HG03139 (cell line): Measurements from ENCODE around the gene GRB2.
"Not testable (repeated sequence)": the region's sequence is repeated elsewhere in the genome, so short reads cannot be mapped to it uniquely, and the experiment has no call there.

Experiments
- ATAC-seq: cut with Tn5 transposase; IDR thresholded peaks from one replicate; pipeline ENCODE4 v1.9.1; 2021; ENCODE audit not compliant: unreplicated experiment

Gene GRB2

GRCh38 chr17:75388476-75389030 lies 16.9 kb downstream of the GRB2 start:
- no peak for ATAC-seq

- ATAC-seq = no peak
These were observed 17.7 kb downstream of the GRB2 start for GRCh38 chr17:75387771-75388170.

GRCh38 chr17:75386430-75386829 lies 19.0 kb downstream of the GRB2 start:
- ATAC-seq = no peak

GRCh38 chr17:75384751-75385150 lies 20.7 kb downstream of the GRB2 start:
- no peak for ATAC-seq

- ATAC-seq = no peak
These were observed 21.7 kb downstream of the GRB2 start for GRCh38 chr17:75383842-75384195.

GRCh38 chr17:75380750-75381149 lies 24.7 kb downstream of the GRB2 start:
- ATAC-seq = no peak

- no peak for ATAC-seq
These were observed 25.2 kb downstream of the GRB2 start for GRCh38 chr17:75380315-75380714.

- ATAC-seq = not testable (repeated sequence)
These were observed 26.1 kb downstream of the GRB2 start for GRCh38 chr17:75379426-75379825.

GRCh38 chr17:75373280-75373679 lies 32.2 kb downstream of the GRB2 start:
- no peak for ATAC-seq

GRCh38 chr17:75371981-75372380 lies 33.5 kb downstream of the GRB2 start:
- no peak for ATAC-seq

- no peak for ATAC-seq
These were observed 34.1 kb downstream of the GRB2 start for GRCh38 chr17:75371339-75371738.

- ATAC-seq = no peak
These were observed 35.1 kb downstream of the GRB2 start for GRCh38 chr17:75370286-75370915.

GRCh38 chr17:75367838-75368789 lies 37.4 kb downstream of the GRB2 start:
- not testable (repeated sequence) for ATAC-seq

- ATAC-seq = no peak
These were observed 38.2 kb downstream of the GRB2 start for GRCh38 chr17:75367312-75367711.

- no peak for ATAC-seq
These were observed 39.0 kb downstream of the GRB2 start for GRCh38 chr17:75366432-75366831.

GRCh38 chr17:75365931-75366275 lies 39.6 kb downstream of the GRB2 start:
- no peak for ATAC-seq

- ATAC-seq = no peak
These were observed 40.2 kb downstream of the GRB2 start for GRCh38 chr17:75365009-75365930.

GRCh38 chr17:75364078-75364477 lies 41.4 kb downstream of the GRB2 start:
- no peak for ATAC-seq

- no peak for ATAC-seq
These were observed 43.5 kb downstream of the GRB2 start for GRCh38 chr17:75361996-75362395.

GRCh38 chr17:75361344-75361743 lies 44.1 kb downstream of the GRB2 start:
- ATAC-seq = no peak
